DND-41 (cell line): ENCODE results near the gene CNTN6.
A peak's percentile ranks its signal among the peaks of the same experiment; 100 is the strongest.

ENCODE experiments used
- CTCF ChIP-seq: IDR thresholded peaks from 2 replicates; pipeline ENCODE4 v1.5.1; 2012; ENCODE audit warnings: borderline replicate concordance, low read length, moderate library complexity, mild to moderate bottlenecking; ENCODE audit not compliant: poor library complexity, severe bottlenecking; ENCODE audit errors: extremely low read depth
- EZH2 ChIP-seq: IDR thresholded peaks from 3 replicates; pipeline ENCODE4 v1.6.1; 2012; ENCODE audit warnings: borderline replicate concordance, low read depth, mild to moderate bottlenecking, moderate library complexity, low read length, inconsistent platforms; ENCODE audit not compliant: severe bottlenecking

DNA sequence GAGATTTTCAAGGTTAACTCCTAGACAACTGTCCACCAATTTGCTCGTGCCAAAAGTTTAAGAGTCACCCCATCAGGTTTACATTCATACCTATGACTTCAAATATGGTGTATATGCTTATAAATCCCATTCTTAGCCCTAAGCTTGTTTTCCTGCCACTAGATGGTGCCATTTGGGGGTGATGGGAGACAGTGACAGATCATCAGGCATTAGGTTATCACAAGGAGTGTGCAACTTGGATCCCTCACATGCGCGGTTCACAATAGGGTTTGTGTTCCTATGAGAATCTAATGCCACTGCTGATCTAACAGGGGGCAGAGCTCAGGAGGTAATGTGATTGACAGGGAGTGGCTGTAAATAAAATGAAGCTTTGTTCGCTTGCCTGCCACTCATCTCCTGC is 182.7 kb downstream of the CNTN6 start:
- peak; percentile 33 for TF ChIP-seq CTCF
- TF ChIP-seq EZH2, result no peak
